GM21619 (cell line): ENCODE results near the gene CADM4.
"Not testable (repeated sequence)": the region's sequence is repeated elsewhere in the genome, so short reads cannot be mapped to it uniquely, and the experiment has no call there.

Experiments
- ATAC-seq: cut with Tn5 transposase; IDR thresholded peaks from one replicate; pipeline ENCODE4 v1.9.1; 2021; ENCODE audit not compliant: unreplicated experiment

CADM4 gene

GRCh38 chr19:43639519-43640423, at the start of gene CADM4:
Gene CADM4, minus strand, starts transcription at chr19:43639850. Its CDS starts 60 bp downstream, at chr19:43639790.
- no peak for ATAC-seq

- ATAC-seq, result no peak
These were observed 48.5 kb upstream of the CADM4 start for GRCh38 chr19:43688059-43688701.

GRCh38 chr19:43687660-43687997, 48.0 kb upstream of the CADM4 start:
- ATAC-seq, result no peak

GRCh38 chr19:43684326-43684725, 44.7 kb upstream of the CADM4 start:
- no peak for ATAC-seq

- no peak for ATAC-seq
These were observed 44.3 kb upstream of the CADM4 start for GRCh38 chr19:43683905-43684304.

GRCh38 chr19:43682824-43683661, 43.4 kb upstream of the CADM4 start:
- ATAC-seq, result no peak

- ATAC-seq, result not testable (repeated sequence)
These were observed 42.6 kb upstream of the CADM4 start for GRCh38 chr19:43682269-43682668.

- ATAC-seq, result no peak
These were observed 42.2 kb upstream of the CADM4 start for GRCh38 chr19:43681821-43682220.

GRCh38 chr19:43678512-43679261, 39.0 kb upstream of the CADM4 start:
- no peak for ATAC-seq

GRCh38 chr19:43675906-43676305, 36.3 kb upstream of the CADM4 start:
- ATAC-seq, result no peak

- peak; percentile 60 for ATAC-seq
These were observed 35.7 kb upstream of the CADM4 start for GRCh38 chr19:43675269-43675879.

GRCh38 chr19:43674596-43674995, 34.9 kb upstream of the CADM4 start:
- ATAC-seq, result no peak

GRCh38 chr19:43674183-43674582, 34.5 kb upstream of the CADM4 start:
- ATAC-seq, result no peak

- ATAC-seq, result no peak
These were observed 34.0 kb upstream of the CADM4 start for GRCh38 chr19:43673637-43674036.

- no peak for ATAC-seq
These were observed 32.5 kb upstream of the CADM4 start for GRCh38 chr19:43672061-43672679.

- ATAC-seq, result peak; percentile 79
These were observed 28.9 kb upstream of the CADM4 start for GRCh38 chr19:43668406-43669109.

GRCh38 chr19:43667876-43668405, 28.3 kb upstream of the CADM4 start:
- ATAC-seq, result no peak

GRCh38 chr19:43667126-43667875, 27.7 kb upstream of the CADM4 start:
- no peak for ATAC-seq
